ENCODE measurements around the gene RAPGEF2.

Gene RAPGEF2

DNA sequence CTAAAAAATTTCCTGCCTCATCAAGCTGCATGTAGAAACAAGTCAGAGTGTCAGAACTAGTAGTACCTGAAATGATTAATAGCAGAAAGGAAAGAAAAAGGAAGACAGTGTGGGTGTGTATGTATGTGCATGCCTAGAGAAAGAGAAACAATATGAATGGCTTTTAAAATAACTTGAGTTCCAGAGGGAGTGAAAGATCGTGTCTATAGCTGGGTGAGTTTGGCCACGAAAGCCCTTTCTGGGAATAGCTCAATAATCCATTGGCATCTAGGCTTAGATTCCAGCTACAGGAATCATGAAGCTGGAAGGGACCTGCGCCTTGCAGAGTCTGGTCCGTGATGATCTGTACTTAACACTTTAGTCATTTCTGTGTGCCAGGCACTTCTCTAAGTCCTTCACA, 195.6 kb downstream of the RAPGEF2 start (continued):
- no peak for TF ChIP-seq KLF8 (tag by site-specific recombination; IDR thresholded peaks at IDR 0.05)
- TF ChIP-seq SETDB1 (IDR thresholded peaks at IDR 0.05; ENCODE audit: insufficient read length, low read length) = no peak
- TF ChIP-seq ZNF221 (tag by site-specific recombination; IDR thresholded peaks at IDR 0.05; ENCODE audit: borderline replicate concordance) = no peak
- no peak for TF ChIP-seq OVOL3 (tag by site-specific recombination; IDR thresholded peaks at IDR 0.05)
- no peak for TF ChIP-seq ZNF624 (tag by site-specific recombination; IDR thresholded peaks at IDR 0.05)
- no peak for TF ChIP-seq ZNF391 (tag by site-specific recombination; IDR thresholded peaks at IDR 0.05; ENCODE audit: borderline replicate concordance, low read depth)

GRCh38 chr4:159303435-159303834, 200.6 kb downstream of the RAPGEF2 start:
- ChIA-PET POLR2A (no interaction called here), CTCF (no interaction called here)
- Histone ChIP-seq H3K4me1 (ENCODE audit: control insufficient read depth, insufficient read depth, low read length) (no peaks in the 10 kb centered on the region), H3K36me3 (ENCODE audit: control insufficient read depth in 2 of 2, insufficient read depth in 1 of 2, low read length in 2 of 2) (peaks cover 0 to 4% of the 10 kb centered on the region in 2 experiments; a peak in 1 of 3 replicates), H3K4me3 (ENCODE audit: low read depth, low read length) (no peak overlapping the region), H3K27ac (ENCODE audit: extremely low read depth, low read depth, low read length) (no peak overlapping the region), H3K9me3 (ENCODE audit: control insufficient read depth, insufficient read depth, low read depth, low read length) (no peaks in the 10 kb centered on the region)
- TF ChIP-seq ZNF426 (tag by site-specific recombination; IDR thresholded peaks at IDR 0.05) = no peak
- TF ChIP-seq ZNF488 (tag by site-specific recombination; IDR thresholded peaks at IDR 0.05) = no peak
- TF ChIP-seq ZNF510 (tag by site-specific recombination; IDR thresholded peaks at IDR 0.05; ENCODE audit: insufficient replicate concordance) = no peak
- no peak for TF ChIP-seq ZNF664 (tag by site-specific recombination; IDR thresholded peaks at IDR 0.05)
- TF ChIP-seq OSR2 (tag by site-specific recombination; IDR thresholded peaks at IDR 0.05) = no peak
- TF ChIP-seq SCRT1 (tag by site-specific recombination; IDR thresholded peaks at IDR 0.05; ENCODE audit: borderline replicate concordance) = no peak
- TF ChIP-seq, protein P1, sequence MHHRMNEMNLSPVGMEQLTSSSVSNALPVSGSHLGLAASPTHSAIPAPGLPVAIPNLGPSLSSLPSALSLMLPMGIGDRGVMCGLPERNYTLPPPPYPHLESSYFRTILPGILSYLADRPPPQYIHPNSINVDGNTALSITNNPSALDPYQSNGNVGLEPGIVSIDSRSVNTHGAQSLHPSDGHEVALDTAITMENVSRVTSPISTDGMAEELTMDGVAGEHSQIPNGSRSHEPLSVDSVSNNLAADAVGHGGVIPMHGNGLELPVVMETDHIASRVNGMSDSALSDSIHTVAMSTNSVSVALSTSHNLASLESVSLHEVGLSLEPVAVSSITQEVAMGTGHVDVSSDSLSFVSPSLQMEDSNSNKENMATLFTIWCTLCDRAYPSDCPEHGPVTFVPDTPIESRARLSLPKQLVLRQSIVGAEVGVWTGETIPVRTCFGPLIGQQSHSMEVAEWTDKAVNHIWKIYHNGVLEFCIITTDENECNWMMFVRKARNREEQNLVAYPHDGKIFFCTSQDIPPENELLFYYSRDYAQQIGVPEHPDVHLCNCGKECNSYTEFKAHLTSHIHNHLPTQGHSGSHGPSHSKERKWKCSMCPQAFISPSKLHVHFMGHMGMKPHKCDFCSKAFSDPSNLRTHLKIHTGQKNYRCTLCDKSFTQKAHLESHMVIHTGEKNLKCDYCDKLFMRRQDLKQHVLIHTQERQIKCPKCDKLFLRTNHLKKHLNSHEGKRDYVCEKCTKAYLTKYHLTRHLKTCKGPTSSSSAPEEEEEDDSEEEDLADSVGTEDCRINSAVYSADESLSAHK (tag by site-specific recombination; IDR thresholded peaks at IDR 0.05) = no peak
- no peak for TF ChIP-seq ZNF157 (tag by site-specific recombination; IDR thresholded peaks at IDR 0.05)
- TF ChIP-seq ZSCAN30 (tag by site-specific recombination; IDR thresholded peaks at IDR 0.05) = no peak
- TF ChIP-seq ZNF175 (tag by site-specific recombination; IDR thresholded peaks at IDR 0.05) = no peak
- TF ChIP-seq, protein P2, sequence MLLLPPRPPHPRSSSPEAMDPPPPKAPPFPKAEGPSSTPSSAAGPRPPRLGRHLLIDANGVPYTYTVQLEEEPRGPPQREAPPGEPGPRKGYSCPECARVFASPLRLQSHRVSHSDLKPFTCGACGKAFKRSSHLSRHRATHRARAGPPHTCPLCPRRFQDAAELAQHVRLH (tag by site-specific recombination; IDR thresholded peaks at IDR 0.05) = no peak
- TF ChIP-seq ZNF571 (tag by site-specific recombination; IDR thresholded peaks at IDR 0.05) = no peak
- TF ChIP-seq ZNF585B (tag by site-specific recombination; IDR thresholded peaks at IDR 0.05) = no peak
- no peak for TF ChIP-seq ZNF2 (tag by site-specific recombination; IDR thresholded peaks at IDR 0.05)
- no peak for TF ChIP-seq SCRT2 (tag by site-specific recombination; IDR thresholded peaks at IDR 0.05)

- CTCF ChIA-PET = no interaction called here
- no peak overlapping the region for H3K4me3 ChIP-seq (ENCODE audit: low read depth, low read length)
- H3K36me3 ChIP-seq (ENCODE audit: control insufficient read depth in 2 of 2, insufficient read depth in 1 of 2, low read length in 2 of 2) = peaks cover 0 to 4% of the 10 kb centered on the region in 2 experiments; a peak in 1 of 3 replicates
- TF ChIP-seq ZNF529 (tag by site-specific recombination; IDR thresholded peaks at IDR 0.05; ENCODE audit: insufficient replicate concordance) (no peak), ZNF521 (tag by site-specific recombination; IDR thresholded peaks at IDR 0.05) (no peak), HIC1 (tag by site-specific recombination; IDR thresholded peaks at IDR 0.05) (no peak), ZNF174 (tag by site-specific recombination; IDR thresholded peaks at IDR 0.05) (no peak), ZFHX2 (tag by site-specific recombination; conservative IDR thresholded peaks at IDR 0.05) (no peak), MYNN (tag by site-specific recombination; IDR thresholded peaks at IDR 0.05; ENCODE audit: borderline replicate concordance) (no peak), ZNF221 (tag by site-specific recombination; IDR thresholded peaks at IDR 0.05; ENCODE audit: borderline replicate concordance) (no peak)
- TF ChIP-seq, protein P3, sequence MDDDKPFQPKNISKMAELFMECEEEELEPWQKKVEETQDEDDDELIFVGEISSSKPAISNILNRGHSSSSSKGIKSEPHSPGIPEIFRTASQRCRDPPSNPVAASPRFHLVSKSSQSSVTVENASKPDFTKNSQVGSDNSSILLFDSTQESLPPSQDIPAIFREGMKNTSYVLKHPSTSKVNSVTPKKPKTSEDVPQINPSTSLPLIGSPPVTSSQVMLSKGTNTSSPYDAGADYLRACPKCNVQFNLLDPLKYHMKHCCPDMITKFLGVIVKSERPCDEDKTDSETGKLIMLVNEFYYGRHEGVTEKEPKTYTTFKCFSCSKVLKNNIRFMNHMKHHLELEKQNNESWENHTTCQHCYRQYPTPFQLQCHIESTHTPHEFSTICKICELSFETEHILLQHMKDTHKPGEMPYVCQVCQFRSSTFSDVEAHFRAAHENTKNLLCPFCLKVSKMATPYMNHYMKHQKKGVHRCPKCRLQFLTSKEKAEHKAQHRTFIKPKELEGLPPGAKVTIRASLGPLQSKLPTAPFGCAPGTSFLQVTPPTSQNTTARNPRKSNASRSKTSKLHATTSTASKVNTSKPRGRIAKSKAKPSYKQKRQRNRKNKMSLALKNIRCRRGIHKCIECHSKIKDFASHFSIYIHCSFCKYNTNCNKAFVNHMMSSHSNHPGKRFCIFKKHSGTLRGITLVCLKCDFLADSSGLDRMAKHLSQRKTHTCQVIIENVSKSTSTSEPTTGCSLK (tag by site-specific recombination; IDR thresholded peaks at IDR 0.05) = no peak
Observed at GRCh38 chr4:159305129-159305528, 202.2 kb downstream of the RAPGEF2 start.

More at GRCh38 chr4:159305129-159305528, 202.2 kb downstream of the RAPGEF2 start:
- POLR2A ChIA-PET = no interaction called here
- Histone ChIP-seq H3K27ac (ENCODE audit: extremely low read depth, low read depth, low read length) (no peak overlapping the region), H3K9me3 (ENCODE audit: control insufficient read depth, insufficient read depth, low read depth, low read length) (no peaks in the 10 kb centered on the region), H3K4me1 (ENCODE audit: control insufficient read depth, insufficient read depth, low read length) (no peaks in the 10 kb centered on the region)

All from HEK293 (cell line).